Mesenchymal stem cell (in vitro differentiated cells and primary cell): Measurements from ENCODE around the gene ZNF385C.

Experiments used
- DNase-seq: peaks from one replicate; pipeline ENCODE4 v3.0.0-alpha.2; 2013
- H2AFZ ChIP-seq: one replicate; pipeline ENCODE4 v1.6.1; 2013; ENCODE audit warnings: low read depth, mild to moderate bottlenecking, control low read depth, inconsistent platforms, low read length, moderate library complexity
- H2AK5ac ChIP-seq: 2 replicates; pipeline ENCODE4 v1.6.1; 2013; ENCODE audit warnings: low read length, moderate library complexity, mild to moderate bottlenecking, inconsistent platforms; ENCODE audit not compliant: severe bottlenecking
- H2BK120ac ChIP-seq: one replicate; pipeline ENCODE4 v1.6.1; 2013; ENCODE audit warnings: low read depth, mild to moderate bottlenecking, inconsistent platforms, low read length, moderate library complexity
- H2BK12ac ChIP-seq, 2 experiments: one replicate each; pipeline ENCODE4 v1.6.1; 2013; ENCODE audit warnings: inconsistent platforms in 2 of 2, low read length in 2 of 2, mild to moderate bottlenecking in 2 of 2, moderate library complexity in 2 of 2, control low read depth in 1 of 2
- H2BK15ac ChIP-seq: one replicate; pipeline ENCODE4 v1.6.1; 2013; ENCODE audit warnings: mild to moderate bottlenecking, low read depth, inconsistent platforms; ENCODE audit not compliant: poor library complexity, severe bottlenecking
- H2BK5ac ChIP-seq: 2 replicates; pipeline ENCODE4 v1.6.1; 2013; ENCODE audit warnings: low read depth, mild to moderate bottlenecking, low read length, control low read depth, inconsistent platforms; ENCODE audit not compliant: poor library complexity, severe bottlenecking
- H3K14ac ChIP-seq, 2 experiments: one replicate each; pipeline ENCODE4 v1.6.1; 2013; ENCODE audit warnings: inconsistent platforms in 2 of 2, low read length in 2 of 2, control low read depth in 1 of 2, mild to moderate bottlenecking in 1 of 2, moderate library complexity in 1 of 2
- H3K18ac ChIP-seq, 2 experiments: one replicate each; pipeline ENCODE4 v1.6.1; 2013; ENCODE audit warnings: inconsistent platforms in 2 of 2, low read length in 2 of 2, control low read depth in 1 of 2, low read depth in 1 of 2, mild to moderate bottlenecking in 1 of 2
- H3K23ac ChIP-seq, 2 experiments: one replicate each; pipeline ENCODE4 v1.6.1; 2013; ENCODE audit warnings: inconsistent platforms in 2 of 2, low read length in 2 of 2, mild to moderate bottlenecking in 2 of 2, moderate library complexity in 2 of 2, control low read depth in 1 of 2
- H3K27ac ChIP-seq: 2 replicates; pipeline ENCODE4 v1.5.1; 2013; ENCODE audit warnings: mild to moderate bottlenecking, moderate library complexity, low read length, control low read depth, inconsistent platforms; ENCODE audit not compliant: poor library complexity, severe bottlenecking
- H3K27me3 ChIP-seq, 2 experiments: 2 replicates each; pipeline versions ENCODE4 v1.6.1 to v1.7.0; 2013; ENCODE audit warnings: low read length in 2 of 2, mild to moderate bottlenecking in 2 of 2, moderate library complexity in 2 of 2, control low read depth in 1 of 2, inconsistent platforms in 1 of 2; ENCODE audit not compliant: control insufficient read depth in 1 of 2, insufficient read depth in 1 of 2
- H3K36me3 ChIP-seq, 2 experiments: 2 replicates each; pipeline versions ENCODE4 v1.6.1 to v1.7.0; 2013; ENCODE audit warnings: low read length in 2 of 2, control low read depth in 1 of 2, inconsistent platforms in 1 of 2, low read depth in 1 of 2, mild to moderate bottlenecking in 1 of 2; ENCODE audit not compliant: insufficient read depth in 2 of 2, control insufficient read depth in 1 of 2
- H3K4ac ChIP-seq, 2 experiments: one replicate each; pipeline ENCODE4 v1.6.1; 2013; ENCODE audit warnings: inconsistent platforms in 2 of 2, low read length in 2 of 2, mild to moderate bottlenecking in 2 of 2, moderate library complexity in 2 of 2, control low read depth in 1 of 2, low read depth in 1 of 2
- H3K4me1 ChIP-seq: 2 replicates; pipeline ENCODE4 v1.6.1; 2013; ENCODE audit warnings: low read depth, low read length, control low read depth; ENCODE audit not compliant: control insufficient read depth, insufficient read depth
- H3K4me2 ChIP-seq: 2 replicates; pipeline ENCODE4 v1.6.1; 2013; ENCODE audit warnings: low read length, mild to moderate bottlenecking, inconsistent platforms; ENCODE audit not compliant: poor library complexity, severe bottlenecking
- H3K4me3 ChIP-seq, 2 experiments: 2 replicates each; pipeline versions ENCODE4 v1.5.1 to v1.7.0; 2013; ENCODE audit warnings: low read length in 2 of 2, mild to moderate bottlenecking in 2 of 2, control low read depth in 1 of 2, low read depth in 1 of 2; ENCODE audit not compliant: insufficient read depth in 1 of 2
- H3K79me1 ChIP-seq: replicated peaks from 2 replicates; pipeline ENCODE4 v1.6.1; 2013; ENCODE audit warnings: mild to moderate bottlenecking, control low read depth, low read length, inconsistent platforms; ENCODE audit not compliant: poor library complexity, severe bottlenecking
- H3K9ac ChIP-seq: 2 replicates; pipeline ENCODE4 v1.7.0; 2013; ENCODE audit warnings: mild to moderate bottlenecking, low read length, moderate library complexity
- H3K9me3 ChIP-seq: 2 replicates; pipeline ENCODE4 v1.7.0; 2013; ENCODE audit warnings: mild to moderate bottlenecking, low read length; ENCODE audit not compliant: control insufficient read depth
- H4K8ac ChIP-seq: one replicate; pipeline ENCODE4 v1.6.1; 2013; ENCODE audit warnings: inconsistent platforms, mild to moderate bottlenecking, low read length, moderate library complexity
- H4K91ac ChIP-seq: one replicate; pipeline ENCODE4 v1.6.1; 2013; ENCODE audit warnings: mild to moderate bottlenecking, low read length, inconsistent platforms
- WGBS: methylation state at CpG from one replicate; pipeline ENCODE4 v1.1.7; 2013; ENCODE audit warnings: mixed read lengths; 5-methylcytosine and 5-hydroxymethylcytosine counted together

ZNF385C gene

DNA sequence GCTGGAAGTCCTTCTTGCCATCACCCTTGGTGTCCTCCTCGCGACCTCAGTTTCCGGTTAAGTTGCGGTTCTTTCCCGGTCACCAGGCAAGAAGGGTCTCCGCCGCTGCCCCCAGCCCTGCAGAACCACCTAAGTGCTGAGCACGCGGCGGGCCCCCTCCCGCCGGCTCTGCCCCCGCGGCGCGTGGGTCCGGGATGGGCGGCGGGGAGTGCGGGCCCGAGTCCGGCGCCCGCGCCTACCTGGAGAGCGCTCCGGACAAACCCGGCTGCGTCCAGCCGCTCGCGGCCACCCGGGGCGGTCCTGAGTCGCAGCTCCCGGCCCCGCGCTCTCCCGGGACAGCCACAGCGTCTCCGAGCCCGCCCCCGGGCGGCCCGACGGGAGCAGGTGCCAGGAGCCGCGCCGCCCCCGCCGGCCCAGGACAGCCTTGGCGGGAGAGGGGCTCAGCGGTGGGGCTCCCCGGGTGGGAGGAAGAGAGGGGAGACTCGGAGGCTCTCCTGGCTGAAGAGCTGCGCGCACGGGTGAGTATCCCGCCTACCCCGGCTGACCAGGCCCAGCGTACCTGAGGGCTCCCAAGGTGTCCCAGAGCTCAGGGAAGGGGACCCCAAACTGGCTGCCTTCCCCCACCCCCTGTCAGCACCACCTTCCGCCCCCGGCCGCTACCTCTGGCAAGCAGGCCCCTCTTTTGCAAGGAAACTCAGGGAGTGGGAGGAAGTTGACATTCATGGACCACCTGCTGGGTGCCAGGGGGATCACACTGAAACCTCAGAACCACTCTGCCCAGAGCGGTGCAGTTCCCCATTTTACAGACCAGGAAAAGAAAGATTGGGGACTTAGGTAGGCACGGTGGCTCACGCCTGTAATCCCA, 25.7 kb downstream of the ZNF385C start:
- WGBS: 6% methylated on average over 42 of the region's 67 CpGs
- no peak overlapping the region for H4K91ac ChIP-seq

DNA sequence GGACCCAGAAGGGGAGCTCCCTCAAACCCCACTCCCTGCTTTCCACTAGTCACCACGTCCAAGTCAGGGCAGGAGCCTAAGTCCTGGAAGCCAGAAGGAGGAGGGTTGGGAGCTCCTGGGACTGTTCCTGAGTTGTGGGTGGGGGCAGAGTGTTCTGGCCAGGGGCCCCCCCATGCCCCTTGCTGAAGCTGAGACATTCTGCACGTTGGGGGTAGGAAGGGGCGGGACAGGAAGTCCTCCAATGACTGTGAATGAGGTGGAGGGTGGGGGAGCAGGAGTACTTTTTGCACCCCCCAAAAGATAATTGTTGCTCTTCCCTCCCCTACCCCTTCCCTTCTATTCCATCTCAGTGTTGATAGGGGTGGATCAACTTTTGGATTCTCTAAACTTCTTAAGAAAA, 26.5 kb downstream of the ZNF385C start:
- Histone ChIP-seq H3K27me3 (peaks cover 59 to 71% of the 10 kb centered on the region in 2 experiments), H3K9ac (no peak overlapping the region), H3K4me2 (no peak overlapping the region), H2BK120ac (no peak overlapping the region), H2AK5ac (no peak overlapping the region), H3K18ac (no peak overlapping the region), H3K4me1 (peaks cover 10% of the 10 kb centered on the region), H4K91ac (no peak overlapping the region), H3K9me3 (no peaks in the 10 kb centered on the region), H3K36me3 (no peaks in the 10 kb centered on the region), H3K14ac (no peak overlapping the region), H3K23ac (no peak overlapping the region), H2AFZ (no peak overlapping the region), H4K8ac (no peak overlapping the region), H2BK12ac (no peak overlapping the region), H3K4me3 (no peak overlapping the region), H3K27ac (no peak overlapping the region), H2BK5ac (no peak overlapping the region), H2BK15ac (no peak overlapping the region), H3K4ac (no peak overlapping the region), H3K79me1 (no peaks in the 10 kb centered on the region)
- WGBS: 50% methylated on average over 1 of the region's 3 CpGs
- DNase-seq: no peak

More for the DNA sequence above, 25.7 kb downstream of the ZNF385C start:
- no peaks in the 10 kb centered on the region for H3K9me3 ChIP-seq
- DNase-seq: no peak
- no peak overlapping the region for H3K14ac ChIP-seq
- peak overlapping the region in 1 of 2 experiments; percentile 0 for H3K4me3 ChIP-seq
- H2BK15ac ChIP-seq: no peak overlapping the region
- H3K27ac ChIP-seq: no peak overlapping the region
- no peak overlapping the region for H3K4ac ChIP-seq
- H3K18ac ChIP-seq: no peak overlapping the region
- H2AFZ ChIP-seq: no peak overlapping the region
- peak overlapping the region; percentile 87 for H3K4me2 ChIP-seq
- H3K9ac ChIP-seq: no peak overlapping the region
- no peak overlapping the region for H2AK5ac ChIP-seq
- H3K4me1 ChIP-seq: peaks cover 10% of the 10 kb centered on the region
- H3K27me3 ChIP-seq: peaks cover 63 to 72% of the 10 kb centered on the region in 2 experiments
- no peak overlapping the region for H2BK120ac ChIP-seq
- no peak overlapping the region for H2BK5ac ChIP-seq
- no peak overlapping the region for H4K8ac ChIP-seq
- H3K36me3 ChIP-seq: no peaks in the 10 kb centered on the region
- peak overlapping the region in 1 of 2 experiments; percentile 50 for H3K23ac ChIP-seq
- H2BK12ac ChIP-seq: no peak overlapping the region
- no peaks in the 10 kb centered on the region for H3K79me1 ChIP-seq

DNA sequence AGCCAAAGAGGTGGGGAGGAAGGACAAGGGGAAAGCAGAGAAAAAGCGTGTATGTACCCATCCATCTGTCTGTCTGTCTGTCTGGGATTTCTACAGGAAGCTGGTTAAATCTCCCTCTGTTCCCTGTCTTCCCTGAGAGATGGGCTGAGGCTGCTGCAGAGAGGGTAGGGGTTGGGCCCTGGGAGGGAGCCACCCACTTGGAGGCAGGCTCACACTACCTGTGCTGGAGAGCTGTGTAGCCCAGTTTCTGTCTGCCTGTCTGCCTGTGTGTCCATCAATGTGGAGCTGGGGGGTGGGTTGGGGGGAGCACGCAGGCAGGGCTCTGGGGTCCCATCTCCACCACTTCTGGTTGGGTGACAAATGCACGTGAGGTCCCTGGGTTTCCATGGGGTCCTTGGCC, 29.3 kb downstream of the ZNF385C start:
- Histone ChIP-seq H3K4me3 (no peak overlapping the region), H3K9ac (no peak overlapping the region), H3K27me3 (peaks cover 48 to 76% of the 10 kb centered on the region in 2 experiments), H2BK120ac (no peak overlapping the region), H3K18ac (no peak overlapping the region), H4K8ac (no peak overlapping the region), H3K36me3 (no peaks in the 10 kb centered on the region), H3K4me2 (no peak overlapping the region), H3K23ac (no peak overlapping the region), H3K79me1 (no peaks in the 10 kb centered on the region), H3K27ac (no peak overlapping the region), H2AFZ (no peak overlapping the region), H3K9me3 (no peaks in the 10 kb centered on the region), H2AK5ac (no peak overlapping the region), H3K14ac (no peak overlapping the region), H4K91ac (no peak overlapping the region), H2BK15ac (peak overlapping the region; percentile 21), H3K4ac (no peak overlapping the region), H2BK12ac (no peak overlapping the region), H2BK5ac (no peak overlapping the region), H3K4me1 (peaks cover 11% of the 10 kb centered on the region)
- 74% methylated on average over 3 of the region's 3 CpGs for WGBS
- no peak for DNase-seq

DNA sequence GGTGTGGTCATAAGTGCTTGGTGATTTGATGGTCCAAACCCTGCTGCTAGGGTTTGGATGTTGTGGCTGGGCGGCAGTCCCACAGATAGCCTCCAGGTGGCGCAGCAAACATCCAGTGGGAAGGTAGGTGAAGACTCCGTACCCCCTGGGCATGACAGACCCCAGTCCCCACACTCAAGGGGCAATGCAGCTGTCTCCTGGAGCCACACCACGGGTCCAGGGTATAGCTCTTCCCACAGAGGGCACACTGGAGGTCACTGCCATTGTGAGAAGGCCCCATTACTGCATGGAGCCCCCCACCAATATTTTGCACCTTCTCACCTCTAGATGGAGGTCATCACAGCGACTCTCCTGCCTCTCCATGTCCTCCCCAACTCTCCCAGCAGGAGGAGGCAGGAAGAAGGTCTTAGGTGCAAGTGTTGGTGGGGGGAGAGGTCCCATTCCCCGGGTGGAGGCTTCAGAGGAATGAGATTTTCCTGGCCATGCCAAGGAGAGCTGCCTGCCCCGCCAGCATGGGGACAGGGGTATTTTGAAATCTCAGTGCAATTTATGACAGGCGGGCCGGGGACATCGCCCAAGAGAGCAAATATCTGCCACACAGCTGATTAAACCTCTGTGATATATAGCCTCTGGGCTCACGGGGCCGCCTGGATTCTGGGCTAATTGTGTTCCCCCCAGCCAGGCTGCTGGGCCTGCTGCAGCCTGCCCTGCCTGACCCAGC, 30.7 kb downstream of the ZNF385C start:
- Histone ChIP-seq H3K4me1 (peaks cover 14% of the 10 kb centered on the region), H3K9me3 (no peaks in the 10 kb centered on the region), H3K27me3 (peaks cover 34 to 75% of the 10 kb centered on the region in 2 experiments), H3K27ac (no peak overlapping the region), H3K14ac (peak overlapping the region in 1 of 2 experiments; percentile 27), H2AK5ac (no peak overlapping the region), H2AFZ (no peak overlapping the region), H3K4me2 (no peak overlapping the region), H3K23ac (no peak overlapping the region), H2BK12ac (no peak overlapping the region), H3K4ac (no peak overlapping the region), H3K9ac (no peak overlapping the region), H3K36me3 (no peaks in the 10 kb centered on the region), H2BK120ac (no peak overlapping the region), H2BK15ac (no peak overlapping the region), H3K79me1 (no peaks in the 10 kb centered on the region), H4K91ac (no peak overlapping the region), H4K8ac (no peak overlapping the region), H3K18ac (no peak overlapping the region), H3K4me3 (no peak overlapping the region), H2BK5ac (no peak overlapping the region)
- WGBS: 29% methylated on average over 11 of the region's 12 CpGs
- DNase-seq: peak; percentile 45
